Muscle of leg (tissue), 11 donors: ENCODE data around the gene KYNU. TPM values are rescaled to one million over a fixed set of nuclear protein-coding genes. Genes with fewer than 3 reads are reported as not detected.
"Not testable (repeated sequence)": the region's sequence is repeated elsewhere in the genome, so short reads cannot be mapped to it uniquely, and the experiment has no call there.

Experiments
- DNase-seq: peaks from one replicate; pipeline ENCODE4 v3.0.0; 2013
- H3K27ac ChIP-seq: one replicate; pipeline ENCODE4 v1.5.1; 2013; ENCODE audit warnings: mild to moderate bottlenecking, low read length, control low read depth
- H3K27me3 ChIP-seq: one replicate; pipeline ENCODE4 v1.6.1; 2013; ENCODE audit warnings: low read length; ENCODE audit not compliant: control insufficient read depth, insufficient read depth
- H3K36me3 ChIP-seq: one replicate; pipeline ENCODE4 v1.6.1; 2013; ENCODE audit warnings: low read length; ENCODE audit not compliant: control insufficient read depth, insufficient read depth
- H3K4me1 ChIP-seq: one replicate; pipeline ENCODE4 v1.6.1; 2013; ENCODE audit warnings: low read length; ENCODE audit not compliant: control insufficient read depth, insufficient read depth
- H3K4me3 ChIP-seq: one replicate; pipeline ENCODE4 v1.5.1; 2013; ENCODE audit warnings: low read length, control low read depth
- H3K9me3 ChIP-seq: replicated peaks from 2 replicates; pipeline ENCODE4 v1.6.1; 2013; ENCODE audit warnings: low read depth, low read length; ENCODE audit not compliant: control insufficient read depth
- WGBS: methylation state at CpG from one replicate; pipeline ENCODE4 v1.1.5; 2013; ENCODE audit warnings: missing lambda C conversion rate; ENCODE audit not compliant: insufficient coverage; 5-methylcytosine and 5-hydroxymethylcytosine counted together
- polyA plus RNA-seq, 8 donors: library from polyadenylated mRNA; unstranded; fragments of 120-200 nt; gene quantifications; one replicate each; pipeline versions ENCODE4 v1.2.1 to v1.2.3, GENCODE V29; 2013; ENCODE audit warnings: inconsistent platforms in 1 of 8, low replicate concordance in 1 of 8; ENCODE audit not compliant: insufficient read length in 8 of 8, insufficient read depth in 1 of 8
- total RNA-seq: library from RNA; stranded (reverse); fragments of 120-200 nt; gene quantifications from one replicate; pipeline ENCODE4 v1.2.4, GENCODE V29; 2013

The KYNU gene
- total and polyA plus RNA-seq, 9 donors = 0.65 to 0.84 (median 0.76) TPM

DNA sequence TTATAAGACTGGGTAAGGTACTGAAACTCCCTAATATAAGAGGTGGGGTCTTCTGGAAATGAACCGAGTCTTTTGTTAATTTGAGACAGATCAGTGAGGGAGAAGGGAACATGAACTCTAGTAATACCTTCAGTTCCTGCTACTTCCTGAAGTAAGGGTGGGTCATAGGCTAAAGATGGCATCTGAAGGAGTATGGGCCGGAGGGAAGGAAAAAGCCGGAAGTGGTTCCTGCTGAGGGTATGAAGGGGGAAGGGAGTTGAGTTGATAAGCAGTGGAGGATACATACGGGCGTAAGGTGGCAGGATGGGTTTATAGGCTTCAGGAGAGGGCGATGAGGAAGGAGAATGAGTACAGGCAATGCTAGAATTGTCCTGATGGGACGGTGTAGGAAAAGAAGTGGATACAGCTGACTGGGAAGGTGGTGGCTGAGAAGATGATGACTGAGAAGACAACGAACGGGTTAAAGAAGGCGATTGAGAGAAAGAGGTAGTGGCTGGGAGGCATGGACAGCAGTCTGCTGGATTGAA is 58.2 kb downstream of the KYNU start:
- H3K27ac ChIP-seq = no peak overlapping the region
- H3K27me3 ChIP-seq = no peaks in the 10 kb centered on the region
- WGBS = 90% methylated on average over 9 of the region's 10 CpGs
- no peaks in the 10 kb centered on the region for H3K9me3 ChIP-seq
- H3K4me3 ChIP-seq = no peak overlapping the region
- H3K36me3 ChIP-seq = no peaks in the 10 kb centered on the region
- no peaks in the 10 kb centered on the region for H3K4me1 ChIP-seq
- DNase-seq = no peak

DNA sequence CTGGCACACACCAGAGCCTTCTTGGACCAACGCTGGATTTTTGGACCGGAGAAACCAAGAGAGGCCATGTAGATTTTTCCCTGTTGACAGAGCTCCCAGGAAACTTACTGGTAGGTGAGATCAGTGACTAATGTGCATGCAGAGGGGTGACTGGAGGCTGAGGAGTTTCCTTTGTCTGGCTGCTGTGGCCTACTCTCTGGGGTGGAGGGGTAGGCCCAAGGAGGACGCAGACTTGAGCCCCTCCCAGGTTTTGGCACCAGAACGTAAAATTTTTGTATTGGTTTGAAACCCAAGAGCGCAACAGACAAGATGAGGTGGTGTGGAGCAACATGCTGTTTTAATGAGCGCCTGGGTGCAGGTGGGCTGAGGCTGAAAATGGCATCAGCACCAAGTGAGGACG is 59.2 kb downstream of the KYNU start:
- Histone ChIP-seq H3K27ac (no peak overlapping the region), H3K36me3 (no peaks in the 10 kb centered on the region), H3K4me3 (no peak overlapping the region), H3K9me3 (no peaks in the 10 kb centered on the region), H3K27me3 (no peaks in the 10 kb centered on the region), H3K4me1 (no peaks in the 10 kb centered on the region)
- WGBS = 71% methylated on average over 4 of the region's 7 CpGs
- no peak for DNase-seq

DNA sequence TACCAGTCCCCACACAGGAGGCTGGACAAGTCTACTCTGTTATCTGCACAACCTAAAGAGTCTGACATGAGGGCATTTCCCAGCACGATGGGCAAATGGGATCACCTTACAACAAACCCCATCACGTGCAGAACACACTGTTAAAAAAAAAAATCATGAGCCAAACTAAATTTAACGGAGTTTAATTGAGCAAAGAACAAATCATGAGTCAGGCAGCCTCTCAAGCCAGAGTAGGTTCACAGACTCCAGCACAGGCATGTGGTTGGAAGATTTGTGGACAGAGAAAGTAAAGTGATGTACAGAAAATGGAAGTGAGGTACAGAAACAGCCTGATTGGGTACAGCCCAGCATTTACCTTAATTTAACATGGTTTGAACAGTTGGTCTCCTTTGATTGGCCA is 59.9 kb downstream of the KYNU start:
- DNase-seq = no peak
- Histone ChIP-seq H3K27me3 (no peaks in the 10 kb centered on the region), H3K9me3 (no peaks in the 10 kb centered on the region), H3K36me3 (no peaks in the 10 kb centered on the region), H3K27ac (no peak overlapping the region), H3K4me3 (no peak overlapping the region), H3K4me1 (no peaks in the 10 kb centered on the region)
- WGBS = 80% methylated on average over 1 of the region's 3 CpGs

DNA sequence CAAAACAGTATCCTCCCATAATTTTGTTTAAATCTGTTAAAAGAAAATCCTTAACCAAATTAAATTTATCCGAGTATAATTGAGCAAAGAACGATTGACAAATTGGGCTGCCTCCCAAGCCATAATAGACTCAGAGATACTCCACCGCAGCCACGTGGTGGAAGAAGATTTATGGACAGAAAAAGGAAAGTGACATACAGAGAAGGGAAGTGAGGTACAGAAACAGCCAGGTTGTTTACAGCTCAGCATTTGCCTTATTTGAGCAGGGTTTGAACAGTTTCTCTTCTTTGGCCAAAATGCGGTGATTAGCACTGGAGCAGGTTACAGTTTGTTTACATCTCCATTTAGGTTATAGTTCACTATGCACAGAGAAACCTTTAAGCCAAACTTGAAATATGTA is 60.8 kb downstream of the KYNU start:
- H3K27me3 ChIP-seq = no peaks in the 10 kb centered on the region
- no CpG with 5 or more reads among the region's 5 CpGs for WGBS
- H3K36me3 ChIP-seq = no peaks in the 10 kb centered on the region
- H3K4me1 ChIP-seq = no peaks in the 10 kb centered on the region
- no peak overlapping the region for H3K27ac ChIP-seq
- DNase-seq = no peak
- H3K4me3 ChIP-seq = no peak overlapping the region
- no peaks in the 10 kb centered on the region for H3K9me3 ChIP-seq

DNA sequence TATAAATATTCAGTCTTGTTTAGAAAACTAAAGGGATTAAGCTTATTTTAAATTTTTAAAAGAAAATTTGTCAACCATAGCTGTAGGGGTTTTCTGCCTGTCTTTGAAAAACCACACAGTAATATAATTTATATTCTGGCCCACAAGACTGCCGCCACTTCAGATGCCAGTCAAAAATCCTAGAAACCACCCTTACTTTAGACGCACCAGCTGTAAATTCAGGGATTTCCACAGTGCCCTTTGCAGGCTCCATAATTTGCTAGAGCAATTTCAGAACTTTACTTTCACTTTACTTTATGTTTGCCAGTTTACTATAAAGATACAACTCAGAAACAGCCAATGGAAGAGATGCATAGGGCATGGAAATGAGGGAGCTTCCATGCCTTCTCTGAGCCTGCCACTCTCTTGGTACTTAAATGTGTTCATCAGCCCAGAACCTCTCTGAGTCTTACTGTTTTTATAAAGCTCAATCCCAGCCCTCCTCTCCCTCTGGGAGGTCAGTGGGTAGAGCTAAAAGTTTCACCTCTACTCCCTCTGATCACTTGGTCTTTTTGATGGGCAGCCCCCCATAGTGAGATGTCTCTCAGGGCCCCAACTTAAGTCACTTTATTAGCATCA is 63.3 kb downstream of the KYNU start:
- no peaks in the 10 kb centered on the region for H3K4me1 ChIP-seq
- no peaks in the 10 kb centered on the region for H3K36me3 ChIP-seq
- no peak for DNase-seq
- H3K9me3 ChIP-seq = no peaks in the 10 kb centered on the region
- H3K4me3 ChIP-seq = no peak overlapping the region
- 75% methylated on average over 2 of the region's 2 CpGs for WGBS
- no peaks in the 10 kb centered on the region for H3K27me3 ChIP-seq
- no peak overlapping the region for H3K27ac ChIP-seq

DNA sequence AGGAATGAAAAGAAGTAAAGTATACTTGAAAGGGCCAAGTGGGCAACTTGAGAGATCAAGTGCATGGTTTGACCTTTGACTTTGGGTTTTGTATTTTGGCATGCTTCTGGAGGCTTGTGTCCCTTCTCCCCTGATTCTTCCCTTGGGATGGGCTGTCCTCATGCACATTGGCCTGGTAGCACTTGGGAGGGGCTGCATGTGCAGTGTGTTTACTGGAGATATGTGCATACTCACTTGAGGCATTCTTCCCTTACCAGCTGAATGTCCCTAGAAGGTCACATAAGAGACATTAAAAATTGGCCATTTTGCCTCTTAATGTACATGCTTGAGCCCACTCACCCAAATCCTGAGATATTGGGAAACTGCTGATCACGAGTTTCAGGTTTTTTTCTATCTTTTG is 65.2 kb downstream of the KYNU start:
- H3K36me3 ChIP-seq = no peaks in the 10 kb centered on the region
- DNase-seq = no peak
- H3K27me3 ChIP-seq = no peaks in the 10 kb centered on the region
- H3K27ac ChIP-seq = no peak overlapping the region
- H3K9me3 ChIP-seq = no peaks in the 10 kb centered on the region
- no CpG with 5 or more reads among the region's 1 CpG for WGBS
- no peaks in the 10 kb centered on the region for H3K4me1 ChIP-seq
- H3K4me3 ChIP-seq = no peak overlapping the region

DNA sequence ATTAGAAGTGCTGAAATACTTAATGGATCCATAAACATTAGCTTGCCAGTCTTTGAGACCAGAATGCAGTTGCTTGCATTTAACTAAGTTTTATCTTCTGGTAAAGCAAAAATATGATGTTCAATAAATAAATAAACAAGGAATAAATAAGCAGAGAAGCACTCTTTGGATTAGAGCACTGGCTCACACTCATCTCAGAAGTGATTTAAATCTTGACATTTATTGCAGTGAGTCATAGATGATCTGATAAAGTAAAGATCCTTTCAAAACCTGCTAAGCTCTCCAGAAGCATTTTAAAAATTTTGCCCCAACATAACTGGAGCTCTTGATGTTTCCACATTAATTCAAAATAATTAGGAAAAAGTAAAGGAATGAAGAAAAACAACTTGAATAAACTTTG is 66.8 kb downstream of the KYNU start:
- Histone ChIP-seq H3K36me3 (no peaks in the 10 kb centered on the region), H3K9me3 (no peaks in the 10 kb centered on the region), H3K27me3 (no peaks in the 10 kb centered on the region), H3K4me3 (no peak overlapping the region), H3K4me1 (no peaks in the 10 kb centered on the region), H3K27ac (no peak overlapping the region)
- DNase-seq = no peak

DNA sequence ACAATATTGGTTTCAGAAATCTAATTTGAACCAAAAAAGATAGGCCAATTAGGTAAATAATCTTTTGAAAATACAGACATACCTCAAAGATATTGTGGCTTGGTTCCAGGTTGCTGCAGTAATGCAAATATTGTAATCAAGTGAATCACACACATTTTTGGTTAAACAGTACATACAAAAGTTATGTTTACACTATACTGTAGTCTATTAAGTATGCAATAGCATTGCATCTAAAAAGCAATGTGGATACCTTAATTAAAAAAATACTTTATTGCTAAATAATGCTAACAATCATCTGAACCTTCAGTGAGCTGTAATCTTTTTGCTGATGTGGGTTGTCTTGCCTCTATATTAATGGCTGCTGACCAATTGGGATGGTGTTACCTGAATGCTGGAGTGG is 67.3 kb downstream of the KYNU start:
- H3K27me3 ChIP-seq = no peaks in the 10 kb centered on the region
- DNase-seq = no peak
- no peaks in the 10 kb centered on the region for H3K36me3 ChIP-seq
- no peak overlapping the region for H3K4me3 ChIP-seq
- H3K9me3 ChIP-seq = no peaks in the 10 kb centered on the region
- H3K27ac ChIP-seq = no peak overlapping the region
- no peaks in the 10 kb centered on the region for H3K4me1 ChIP-seq

DNA sequence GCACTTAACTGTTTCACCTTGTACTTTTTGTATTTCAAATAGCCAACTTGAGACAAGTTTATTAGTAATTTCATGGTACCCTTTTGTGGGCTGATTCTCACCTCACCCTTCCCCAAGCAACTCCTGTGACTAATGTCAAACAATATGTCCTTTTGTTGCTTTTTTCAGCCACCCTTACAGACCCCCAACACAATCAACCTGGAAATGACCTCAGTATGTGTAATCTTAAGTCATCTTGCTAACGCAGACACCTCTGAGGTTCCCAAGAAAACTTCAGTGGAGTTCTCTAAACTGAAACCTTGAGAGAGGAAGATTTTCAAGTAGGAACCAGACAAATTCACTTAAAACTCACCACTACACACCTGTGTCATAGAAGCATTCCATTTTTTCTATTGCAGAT is 69.5 kb downstream of the KYNU start:
- H3K4me1 ChIP-seq = no peaks in the 10 kb centered on the region
- WGBS = no CpG with 5 or more reads among the region's 1 CpG
- H3K9me3 ChIP-seq = no peaks in the 10 kb centered on the region
- no peak for DNase-seq
- H3K27ac ChIP-seq = no peak overlapping the region
- H3K4me3 ChIP-seq = no peak overlapping the region
- no peaks in the 10 kb centered on the region for H3K36me3 ChIP-seq
- H3K27me3 ChIP-seq = no peaks in the 10 kb centered on the region

DNA sequence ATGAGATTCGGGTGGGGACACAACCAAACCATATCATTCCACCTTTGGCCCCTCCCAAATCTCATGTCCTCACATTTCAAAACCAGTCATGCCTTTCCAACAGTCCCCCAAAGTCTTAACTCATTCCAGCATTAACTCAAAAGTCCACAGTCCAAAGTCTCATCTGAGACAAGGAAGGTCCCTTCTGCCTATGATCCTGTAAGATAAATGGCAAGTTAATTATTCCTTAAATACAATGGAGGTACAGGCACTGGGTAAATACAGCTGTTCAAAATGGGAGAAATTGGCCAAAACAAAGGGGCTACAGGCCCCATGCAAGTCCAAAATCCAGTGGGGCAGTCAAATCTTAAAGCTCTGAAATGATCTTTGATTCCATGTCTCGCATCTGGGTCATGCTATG is 71.3 kb downstream of the KYNU start:
- not testable (repeated sequence) for DNase-seq, H3K36me3 ChIP-seq, H3K27ac ChIP-seq, H3K4me3 ChIP-seq, H3K4me1 ChIP-seq, H3K27me3 ChIP-seq, H3K9me3 ChIP-seq
- 84% methylated on average over 2 of the region's 2 CpGs for WGBS

DNA sequence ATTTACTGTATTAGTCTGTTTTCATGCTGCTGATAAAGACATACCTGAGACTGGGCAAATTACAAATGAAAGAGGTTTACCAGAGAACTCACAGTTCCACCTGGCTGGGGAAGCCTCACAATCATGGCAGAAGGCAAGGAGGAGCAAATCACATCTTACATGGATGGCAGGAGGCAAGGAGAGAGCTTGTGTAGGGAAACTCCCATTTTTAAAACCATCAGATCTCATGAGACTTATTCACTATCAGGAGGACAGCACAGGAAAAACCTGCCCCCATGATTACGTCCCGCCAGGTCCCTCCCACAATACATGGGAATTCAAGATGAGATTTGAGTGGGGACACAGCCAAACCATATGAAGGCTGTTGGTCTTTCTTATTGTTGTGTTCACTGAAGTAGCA is 72.9 kb downstream of the KYNU start:
- H3K36me3 ChIP-seq, H3K27me3 ChIP-seq, H3K4me3 ChIP-seq, H3K9me3 ChIP-seq, H3K4me1 ChIP-seq, DNase-seq, H3K27ac ChIP-seq: not testable (repeated sequence)
- WGBS = no CpG with 5 or more reads among the region's 2 CpGs
